ENCODE data around the gene AUTS2. TPM values are rescaled to one million over a fixed set of nuclear protein-coding genes. Genes with fewer than 3 reads are reported as not detected.

AUTS2 gene
- total and polyA plus RNA-seq, 2 of the 8 experiments (the other 6 are each of a cell fraction or from before 2014, with no cell fraction given) = 25.9 to 101 TPM

- no peak for TF ChIP-seq RAD21 (IDR thresholded peaks at IDR 0.05 in 1 of 2, conservative IDR thresholded peaks at IDR 0.05 in 1 of 2; ENCODE audit: low read depth in 2 of 2, low read length in 2 of 2)
- no peak for TF ChIP-seq CHD2 (IDR thresholded peaks at IDR 0.05; ENCODE audit: low read length)
- TF ChIP-seq SAP30 (IDR thresholded peaks at IDR 0.05; ENCODE audit: insufficient read depth, insufficient replicate concordance, low read length) = no peak
Measured at GRCh38 chr7:69754476-69754875, 156.2 kb downstream of the AUTS2 start (continued).
